AG04449 (cell line): ENCODE measurements around the gene RICTOR.
"Not testable (repeated sequence)": the region's sequence is repeated elsewhere in the genome, so short reads cannot be mapped to it uniquely, and the experiment has no call there.

Experiments
- CTCF ChIA-PET: fragments of 350-600 bp; formaldehyde crosslinking; extraction: SDS; loops from one replicate; lab custom pipeline; 2021; ENCODE audit warnings: antibody characterized with exemption; lab: Yijun Ruan, JAX
- POLR2A ChIA-PET: fragments of 400-600, 350-600 bp; formaldehyde crosslinking; extraction: SDS; loops from one replicate; lab custom pipeline; 2020; ENCODE audit warnings: antibody characterized with exemption, inconsistent platforms; lab: Yijun Ruan, JAX
- DNase-seq: peaks from one replicate; pipeline ENCODE4 v3.0.0-alpha.2; 2010; ENCODE audit warnings: low read depth, low spot score
- H3K4me3 ChIP-seq: 2 replicates; pipeline ENCODE4 v1.5.1; 2011; ENCODE audit warnings: low read depth, mild to moderate bottlenecking, control low read depth, low read length
- CTCF ChIP-seq: IDR thresholded peaks from one replicate; pipeline ENCODE4 v1.5.1; 2011; ENCODE audit warnings: mild to moderate bottlenecking, moderate library complexity, low read length, control low read depth, inconsistent platforms; ENCODE audit not compliant: insufficient read depth; ENCODE audit errors: missing control alignments

Gene RICTOR

GRCh38 chr5:39040875-39041274 lies 33.3 kb downstream of the RICTOR start:
- ChIA-PET CTCF (interaction anchor here (1.4 kb wide), 1 partner anchor 11 kb away, joined by 3 read pairs; no protein-coding TSS in a partner anchor), POLR2A (no interaction called here)
- DNase-seq, result no peak
- TF ChIP-seq CTCF, result no peak
- no peak overlapping the region for H3K4me3 ChIP-seq

GRCh38 chr5:39034493-39034892 lies 39.7 kb downstream of the RICTOR start:
- CTCF ChIA-PET, POLR2A ChIA-PET, DNase-seq, H3K4me3 ChIP-seq: not testable (repeated sequence)

GRCh38 chr5:39031041-39031440 lies 43.2 kb downstream of the RICTOR start:
- ChIA-PET POLR2A (no interaction called here), CTCF (interaction anchor here (1.0 kb wide), 1 partner anchor 50 kb away, joined by 4 read pairs; no protein-coding TSS in a partner anchor)
- no peak overlapping the region for H3K4me3 ChIP-seq
- no peak for TF ChIP-seq CTCF
- no peak for DNase-seq

GRCh38 chr5:39025456-39025855 lies 48.7 kb downstream of the RICTOR start:
- no peak for DNase-seq
- H3K4me3 ChIP-seq, result no peak overlapping the region
- ChIA-PET CTCF (no interaction called here), POLR2A (no interaction called here)
- TF ChIP-seq CTCF, result no peak

- TF ChIP-seq CTCF, result no peak
- no peak overlapping the region for H3K4me3 ChIP-seq
- POLR2A ChIA-PET, result no interaction called here
- DNase-seq, result no peak
- CTCF ChIA-PET, result interaction anchor here (1.3 kb wide), 1 partner anchor 56 kb away, joined by 3 read pairs; no protein-coding TSS in a partner anchor
These were observed 49.3 kb downstream of the RICTOR start for GRCh38 chr5:39024884-39025283.

- no peak for TF ChIP-seq CTCF
- ChIA-PET CTCF (interaction anchor here (1.3 kb wide), 1 partner anchor 57 kb away, joined by 3 read pairs; no protein-coding TSS in a partner anchor), POLR2A (no interaction called here)
- no peak for DNase-seq
- H3K4me3 ChIP-seq, result no peak overlapping the region
These were observed 50.2 kb downstream of the RICTOR start for GRCh38 chr5:39024005-39024404.

- no peak for TF ChIP-seq CTCF
- CTCF ChIA-PET, result no interaction called here
- POLR2A ChIA-PET, result no interaction called here
- DNase-seq, result no peak
- H3K4me3 ChIP-seq, result no peak overlapping the region
These were observed 51.1 kb downstream of the RICTOR start for GRCh38 chr5:39023121-39023520.
